Transverse colon (tissue), 4 donors: ENCODE data around the gene LGALS9C. TPM values are rescaled to one million over a fixed set of nuclear protein-coding genes. Genes with fewer than 3 reads are reported as not detected.
"Not testable (repeated sequence)": the region's sequence is repeated elsewhere in the genome, so short reads cannot be mapped to it uniquely, and the experiment has no call there.

Experiments used
- DNase-seq: peaks from one replicate; pipeline ENCODE4 v3.0.0-alpha.2; 2019
- H3K27ac ChIP-seq, 4 donors: fragments of 200-600 bp; sonication (generic); 2 replicates each; pipeline ENCODE4 v1.5.1; 2016 to 2018; ENCODE audit warnings: inconsistent platforms in 4 of 4
- H3K27me3 ChIP-seq: fragments of 200-600 bp; sonication (generic); 2 replicates; pipeline ENCODE4 v1.5.1; 2017; ENCODE audit warnings: inconsistent platforms
- H3K36me3 ChIP-seq, 4 donors: fragments of 200-600 bp; sonication (generic); 2 replicates each; pipeline ENCODE4 v1.5.1; 2017 to 2019; ENCODE audit warnings: inconsistent platforms in 4 of 4
- H3K4me1 ChIP-seq, 4 donors: fragments of 200-600 bp; sonication (generic); 2 replicates each; pipeline ENCODE4 v1.5.1; 2017 to 2020; ENCODE audit warnings: inconsistent platforms in 4 of 4
- H3K4me3 ChIP-seq, 4 donors: fragments of 200-600 bp; sonication (generic); 1 replicate in 1 of 4; 2 replicates in 3 of 4; pipeline versions ENCODE4 v1.5.1 to v1.6.1; 2017 to 2019; ENCODE audit warnings: inconsistent platforms in 4 of 4
- H3K9me3 ChIP-seq, 2 donors: fragments of 200-600 bp; sonication (generic); 2 replicates each; pipeline ENCODE4 v1.5.1; 2017 to 2019; ENCODE audit warnings: inconsistent platforms in 2 of 2
- CTCF ChIP-seq, 5 experiments: fragments of 200-600 bp in 3 of 5; fragments of 450-650 bp in 2 of 5; sonication (generic) in 3 of 5; IDR thresholded peaks; 1 replicate in 2 of 5; 2 replicates in 3 of 5; pipeline ENCODE4 v1.5.1; 2016 to 2017; ENCODE audit warnings: antibody characterized with exemption in 5 of 5, inconsistent platforms in 3 of 5, mild to moderate bottlenecking in 2 of 5, moderate library complexity in 1 of 5
- POLR2A ChIP-seq: fragments of 450-650 bp; IDR thresholded peaks from one replicate; pipeline ENCODE4 v1.6.1; 2016; ENCODE audit warnings: antibody characterized with exemption, mild to moderate bottlenecking, moderate library complexity
- POLR2AphosphoS5 ChIP-seq, 3 donors: sonication (generic); formaldehyde crosslinking; IDR thresholded peaks; one replicate each; pipeline ENCODE4 v1.6.1; 2016; ENCODE audit warnings: antibody characterized with exemption in 3 of 3
- WGBS, 2 donors: methylation state at CpG; one replicate each; pipeline ENCODE4 v1.1.5; 2018; ENCODE audit warnings: low coverage in 1 of 2; 5-methylcytosine and 5-hydroxymethylcytosine counted together
- in situ Hi-C, 4 donors: fragments of 200-750 bp; cut with MboI; loops; one replicate each; pipeline versions ENCODE4 v1.15.0 to v1.15.1; 2017; ENCODE audit warnings: low sequenced_read_pairs in 3 of 4, low pct_ligation_motif_present in 1 of 4, low pct_unique_long_range_greater_than_20kb in 1 of 4
- intact Hi-C: fragments of 100-400 bp; cut with DNase I; formaldehyde crosslinking; loops from one replicate; pipeline ENCODE4 v1.15.1; 2023; ENCODE audit warnings: low total_unique reads
- total RNA-seq, 4 donors: library from RNA; depleted of rRNA; stranded (reverse); fragments of >200 nt; gene quantifications; one replicate each; pipeline ENCODE4 v1.1.0, GENCODE V29; 2016

LGALS9C gene
- total RNA-seq: 10 to 100 TPM; 15.7 to 60.7 (median 37.2) TPM

GRCh38 chr17:18476508-18477308, at the start of gene LGALS9C:
LGALS9C (plus strand) TSS chr17:18476789; CDS start chr17:18476855, 66 bp downstream.
- peak; percentile 78 for DNase-seq
- H3K9me3 ChIP-seq, intact Hi-C loops, in situ Hi-C loops, H3K27me3 ChIP-seq, H3K4me1 ChIP-seq, H3K36me3 ChIP-seq: not testable (repeated sequence)
- Histone ChIP-seq H3K27ac (peak within 1 kb of the TSS; percentile 72 to 89 (median 76)), H3K4me3 (peak within 1 kb of the TSS in 2 of 4 donors; percentile 20 to 34)
- TF ChIP-seq POLR2AphosphoS5 (IDR thresholded peaks at IDR 0.05) (peak; percentile 63 to 93 (median 70)), POLR2A (peak; percentile 77)
- 30% methylated on average over 8 of the region's 9 CpGs; no CpG with 5 or more reads in 1 of the 2 donors for WGBS, 2 donors

- H3K9me3 ChIP-seq, H3K27me3 ChIP-seq, in situ Hi-C loops, H3K4me1 ChIP-seq, intact Hi-C loops, H3K27ac ChIP-seq, H3K36me3 ChIP-seq, H3K4me3 ChIP-seq, DNase-seq: not testable (repeated sequence)
- WGBS, 2 donors: no CpG with 5 or more reads among the region's 9 CpGs
These were observed 44.4 kb upstream of the LGALS9C start for GRCh38 chr17:18432206-18432605.

DNA sequence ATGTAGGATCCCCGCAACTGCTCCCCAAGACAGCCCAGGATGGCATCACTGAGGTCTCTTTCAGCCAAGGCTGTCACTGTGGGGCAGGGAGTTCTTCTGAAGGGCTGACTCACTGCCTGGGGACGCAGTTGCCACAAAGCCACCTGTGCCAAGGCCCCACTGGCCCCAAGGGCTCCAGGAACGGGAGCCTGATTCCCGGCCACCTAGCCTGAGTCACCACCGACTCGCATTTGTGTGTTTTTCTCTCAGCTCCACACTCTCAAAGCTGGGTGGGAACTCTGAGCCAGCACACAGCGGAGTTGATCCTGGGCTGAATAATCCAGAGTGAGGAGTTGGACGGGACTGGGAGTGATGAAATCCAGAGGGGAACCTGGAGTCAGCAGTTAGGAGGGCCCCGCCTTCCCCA, 37.1 kb upstream of the LGALS9C start:
- H3K36me3 ChIP-seq, H3K9me3 ChIP-seq, intact Hi-C loops, in situ Hi-C loops, H3K4me1 ChIP-seq, H3K27me3 ChIP-seq, H3K27ac ChIP-seq, DNase-seq, H3K4me3 ChIP-seq: not testable (repeated sequence)
- WGBS, 2 donors: no CpG with 5 or more reads among the region's 9 CpGs

DNA sequence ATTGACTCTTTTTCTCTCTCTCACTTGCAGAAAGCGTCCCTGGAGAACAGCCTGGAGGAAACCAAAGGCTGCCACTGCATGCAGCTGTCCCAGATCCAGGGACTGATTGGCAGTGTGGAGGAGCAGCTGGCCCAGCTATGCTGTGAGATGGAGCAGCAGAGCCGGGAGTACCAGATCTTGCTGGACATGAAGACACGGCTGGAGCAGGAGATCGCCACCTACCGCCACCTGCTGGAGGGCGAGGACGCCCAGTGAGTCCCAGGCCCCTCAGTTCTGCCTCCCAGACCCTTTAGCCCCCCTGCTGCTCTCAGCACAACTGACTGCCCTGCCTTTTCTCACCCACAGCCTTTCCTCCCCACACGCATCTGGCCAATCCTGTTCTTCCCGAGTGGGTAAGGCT, 34.5 kb upstream of the LGALS9C start:
- H3K27me3 ChIP-seq, H3K4me3 ChIP-seq, H3K36me3 ChIP-seq, H3K9me3 ChIP-seq, intact Hi-C loops, H3K4me1 ChIP-seq, in situ Hi-C loops, H3K27ac ChIP-seq: not testable (repeated sequence)
- no CpG with 5 or more reads among the region's 9 CpGs for WGBS, 2 donors
- TF ChIP-seq CTCF (IDR thresholded peaks at IDR 0.05): peak in 3 of 5 experiments; percentile 18 to 20 (median 20)
- DNase-seq: peak; percentile 71

DNA sequence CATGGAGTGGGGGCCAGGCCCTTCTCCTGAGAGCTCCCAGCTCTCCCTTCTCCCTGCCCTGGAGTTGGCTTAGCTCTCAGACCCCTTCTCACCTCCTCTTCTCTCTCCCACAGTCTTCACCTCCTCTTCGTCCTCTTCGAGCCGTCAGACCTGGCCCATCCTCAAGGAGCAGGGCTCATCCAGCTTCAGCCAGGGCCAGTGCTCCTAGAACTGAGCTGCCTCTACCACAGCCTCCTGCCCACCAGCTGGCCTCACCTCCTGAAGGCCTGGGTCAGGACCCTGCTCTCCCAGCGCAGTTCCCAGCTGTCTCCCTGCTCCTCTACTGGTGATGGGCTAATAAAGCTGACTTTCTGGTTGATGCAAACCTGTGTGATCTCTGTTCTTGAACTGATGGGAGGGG, 34.1 kb upstream of the LGALS9C start:
- H3K27ac ChIP-seq, H3K9me3 ChIP-seq, H3K36me3 ChIP-seq, H3K4me3 ChIP-seq, H3K4me1 ChIP-seq, DNase-seq, intact Hi-C loops, H3K27me3 ChIP-seq, in situ Hi-C loops: not testable (repeated sequence)
- no CpG with 5 or more reads among the region's 4 CpGs for WGBS, 2 donors

DNA sequence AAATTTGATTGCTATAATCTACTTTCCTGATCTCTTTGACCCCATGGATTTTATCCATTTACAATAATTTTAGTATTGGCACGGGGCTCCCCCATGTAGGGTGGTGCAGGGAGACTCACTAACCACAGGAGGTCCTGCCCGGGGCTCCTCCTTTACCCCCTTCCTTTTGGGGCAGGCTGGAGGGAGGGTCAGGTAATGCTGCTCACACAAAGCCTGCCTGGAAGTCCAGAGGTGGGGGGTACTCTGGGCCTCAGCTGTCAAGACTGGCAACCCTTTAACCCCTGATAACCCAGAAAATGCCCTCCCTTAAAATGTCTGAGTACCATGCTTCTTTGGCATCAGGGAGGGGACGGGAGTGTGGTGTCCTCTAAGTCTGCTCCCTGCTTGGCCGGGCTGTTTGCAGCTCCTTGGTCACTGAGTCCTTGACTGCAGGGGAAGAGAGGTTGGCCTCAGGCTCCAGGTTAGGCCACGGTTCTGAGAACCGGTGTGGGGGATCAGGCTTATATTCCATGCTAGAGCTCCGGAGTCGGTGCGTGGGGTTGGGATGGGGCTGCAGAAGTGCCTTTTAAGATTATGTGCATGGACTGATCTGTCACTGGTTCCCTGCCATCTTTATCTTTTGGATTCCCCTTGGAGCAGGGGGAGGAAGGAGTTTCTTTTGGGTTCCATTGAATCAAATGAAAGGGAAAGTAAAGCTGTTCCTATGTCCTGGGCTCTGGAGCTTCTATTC, 28.9 kb upstream of the LGALS9C start:
- H3K4me1 ChIP-seq, intact Hi-C loops, H3K9me3 ChIP-seq, H3K36me3 ChIP-seq, H3K27me3 ChIP-seq, H3K4me3 ChIP-seq, in situ Hi-C loops, DNase-seq, H3K27ac ChIP-seq: not testable (repeated sequence)
- 86% methylated on average over 6 of the region's 9 CpGs; no CpG with 5 or more reads in 1 of the 2 donors for WGBS, 2 donors

GRCh38 chr17:18448311-18448710, 28.3 kb upstream of the LGALS9C start:
- H3K4me1 ChIP-seq, in situ Hi-C loops, H3K27ac ChIP-seq, H3K36me3 ChIP-seq, H3K9me3 ChIP-seq, DNase-seq, H3K27me3 ChIP-seq, intact Hi-C loops, H3K4me3 ChIP-seq: not testable (repeated sequence)
- WGBS, 2 donors: no CpG with 5 or more reads among the region's 2 CpGs

DNA sequence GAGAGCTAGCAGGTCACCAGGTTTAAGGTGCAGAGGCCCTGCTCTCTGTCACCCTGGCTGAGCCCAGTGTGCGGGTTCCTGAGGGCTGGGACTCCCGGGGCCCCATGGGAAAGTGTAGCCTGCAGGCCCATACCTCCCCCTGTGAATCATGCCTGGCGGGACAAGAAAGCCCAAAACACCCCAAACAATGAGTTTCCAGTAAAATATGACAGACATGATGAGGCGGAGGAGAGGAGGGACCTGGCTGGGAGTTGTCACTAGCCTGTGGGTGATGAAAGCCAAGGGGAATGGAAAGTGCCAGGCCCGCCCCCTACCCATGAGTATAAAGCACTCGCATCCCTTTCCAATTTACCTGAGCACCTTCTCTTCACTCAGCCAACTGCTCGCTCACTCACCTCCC, 26.8 kb upstream of the LGALS9C start:
- H3K9me3 ChIP-seq, H3K4me1 ChIP-seq, H3K27me3 ChIP-seq, H3K36me3 ChIP-seq, intact Hi-C loops, in situ Hi-C loops, H3K4me3 ChIP-seq, DNase-seq, H3K27ac ChIP-seq: not testable (repeated sequence)
- WGBS, 2 donors: 90% methylated on average over 4 of the region's 7 CpGs; no CpG with 5 or more reads in 1 of the 2 donors

DNA sequence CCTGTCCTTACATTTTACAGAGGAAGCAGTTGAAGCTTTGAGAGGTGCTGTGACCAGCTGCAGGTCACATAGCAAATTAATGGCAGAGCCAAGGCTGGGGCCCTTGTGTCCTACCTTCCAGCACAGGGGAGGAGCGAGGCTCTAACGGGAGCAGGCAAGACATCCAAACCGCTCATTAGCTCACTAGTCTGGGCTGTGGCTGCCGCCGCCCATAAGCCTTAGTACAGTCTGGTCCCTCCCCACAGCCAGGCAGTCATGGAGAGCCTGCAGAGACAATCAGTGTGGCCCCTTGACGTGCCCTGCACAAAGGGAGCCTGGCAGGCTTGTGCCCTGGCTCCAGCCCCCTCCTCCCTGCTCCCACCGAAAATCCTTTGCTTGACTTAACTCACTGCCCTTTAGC, 25.6 kb upstream of the LGALS9C start:
- H3K36me3 ChIP-seq, DNase-seq, H3K27ac ChIP-seq, H3K4me1 ChIP-seq, in situ Hi-C loops, H3K4me3 ChIP-seq, H3K9me3 ChIP-seq, intact Hi-C loops, H3K27me3 ChIP-seq: not testable (repeated sequence)
- 83% methylated on average over 7 of the region's 7 CpGs; no CpG with 5 or more reads in 1 of the 2 donors for WGBS, 2 donors
